ENCODE data around the gene CAMTA1.

- TF ChIP-seq CTCF (IDR thresholded peaks at IDR 0.05): no peak
- no peak for TF ChIP-seq POLR2A (IDR thresholded peaks at IDR 0.05)
Measured at GRCh38 chr1:6756457-6756856, 28.8 kb upstream of the CAMTA1 start.

Data from stomach (tissue), 4 donors.